ENCODE results near the gene CDK15. TPM values are rescaled to one million over a fixed set of nuclear protein-coding genes. Genes with fewer than 3 reads are reported as not detected.
"Not testable (repeated sequence)": the region's sequence is repeated elsewhere in the genome, so short reads cannot be mapped to it uniquely, and the experiment has no call there.

The CDK15 gene
- 1 to 10 TPM in 3 of 4 donors, under 1 TPM in 1; 0.91 to 1.4 (median 1.1) TPM for polyA plus RNA-seq (ENCODE audit: insufficient read length in 4 of 4)

- peak in 2 of 4 donors; percentile 28 to 36 for DNase-seq (ENCODE audit: low read depth in 4 of 4, low spot score in 2 of 4)
Observed at GRCh38 chr2:201806442-201807170, at the start of gene CDK15. CDK15 (plus strand) TSS chr2:201806537; CDS start chr2:201806665, 128 bp downstream.

- no peak for DNase-seq (ENCODE audit: low read depth in 4 of 4, low spot score in 2 of 4)
Observed at GRCh38 chr2:201758234-201758633, 48.1 kb upstream of the CDK15 start.

GRCh38 chr2:201758873-201759272 lies 47.5 kb upstream of the CDK15 start:
- no peak for DNase-seq (ENCODE audit: low read depth in 4 of 4, low spot score in 2 of 4)

GRCh38 chr2:201759567-201759966 lies 46.8 kb upstream of the CDK15 start:
- no peak for DNase-seq (ENCODE audit: low read depth in 4 of 4, low spot score in 2 of 4)

GRCh38 chr2:201761101-201761500 lies 45.2 kb upstream of the CDK15 start:
- DNase-seq (ENCODE audit: low read depth in 4 of 4, low spot score in 2 of 4): no peak

GRCh38 chr2:201764469-201764868 lies 41.9 kb upstream of the CDK15 start:
- DNase-seq (ENCODE audit: low read depth in 4 of 4, low spot score in 2 of 4): not testable (repeated sequence)

- DNase-seq (ENCODE audit: low read depth in 4 of 4, low spot score in 2 of 4): no peak
Observed at GRCh38 chr2:201765799-201766198, 40.5 kb upstream of the CDK15 start.

- no peak for DNase-seq (ENCODE audit: low read depth in 4 of 4, low spot score in 2 of 4)
Observed at GRCh38 chr2:201768918-201769317, 37.4 kb upstream of the CDK15 start.

GRCh38 chr2:201769666-201770373 lies 36.5 kb upstream of the CDK15 start:
- DNase-seq (ENCODE audit: low read depth in 4 of 4, low spot score in 2 of 4): no peak

- no peak for DNase-seq (ENCODE audit: low read depth in 4 of 4, low spot score in 2 of 4)
Observed at GRCh38 chr2:201773990-201774389, 32.3 kb upstream of the CDK15 start.

- no peak for DNase-seq (ENCODE audit: low read depth in 4 of 4, low spot score in 2 of 4)
Observed at GRCh38 chr2:201774546-201774945, 31.8 kb upstream of the CDK15 start.

- no peak for DNase-seq (ENCODE audit: low read depth in 4 of 4, low spot score in 2 of 4)
Observed at GRCh38 chr2:201775326-201775725, 31.0 kb upstream of the CDK15 start.

- DNase-seq (ENCODE audit: low read depth in 4 of 4, low spot score in 2 of 4): no peak
Observed at GRCh38 chr2:201777043-201777442, 29.3 kb upstream of the CDK15 start.

GRCh38 chr2:201777869-201778268 lies 28.5 kb upstream of the CDK15 start:
- no peak for DNase-seq (ENCODE audit: low read depth in 4 of 4, low spot score in 2 of 4)

- peak in 2 of 4 donors; percentile 11 to 24 for DNase-seq (ENCODE audit: low read depth in 4 of 4, low spot score in 2 of 4)
Observed at GRCh38 chr2:201779901-201780673, 26.2 kb upstream of the CDK15 start.

- DNase-seq (ENCODE audit: low read depth in 4 of 4, low spot score in 2 of 4): peak; percentile 94 to 98 (median 96)
Observed at GRCh38 chr2:201780674-201781493, 25.5 kb upstream of the CDK15 start, which contains the start of gene ALS2. ALS2 (minus strand) TSS chr2:201780933; CDS start chr2:201768885, 12,048 bp downstream.

GRCh38 chr2:201781557-201782051 lies 24.7 kb upstream of the CDK15 start:
- peak in 3 of 4 donors; percentile 12 to 43 (median 20) for DNase-seq (ENCODE audit: low read depth in 4 of 4, low spot score in 2 of 4)

- DNase-seq (ENCODE audit: low read depth in 4 of 4, low spot score in 2 of 4): no peak
Observed at GRCh38 chr2:201784563-201784962, 21.8 kb upstream of the CDK15 start.

- no peak for DNase-seq (ENCODE audit: low read depth in 4 of 4, low spot score in 2 of 4)
Observed at GRCh38 chr2:201785135-201785534, 21.2 kb upstream of the CDK15 start.

- no peak for DNase-seq (ENCODE audit: low read depth in 4 of 4, low spot score in 2 of 4)
Observed at GRCh38 chr2:201786471-201786870, 19.9 kb upstream of the CDK15 start.
